DOHH2 (cell line): Measurements from ENCODE around the gene REXO2.

Experiments used
- CTCF ChIP-seq: fragments of 200-600 bp; sonication (generic); IDR thresholded peaks from one replicate; pipeline ENCODE4 v1.5.1; 2014; ENCODE audit warnings: antibody characterized with exemption, mild to moderate bottlenecking, low read depth, low read length; ENCODE audit not compliant: poor library complexity, severe bottlenecking
- EZH2phosphoT487 ChIP-seq: fragments of 200-600 bp; sonication (generic); IDR thresholded peaks from 2 replicates; pipeline ENCODE4 v1.6.1; 2017; ENCODE audit warnings: borderline replicate concordance, mild to moderate bottlenecking, antibody characterized with exemption, low read length, moderate library complexity, mixed read lengths

DNA sequence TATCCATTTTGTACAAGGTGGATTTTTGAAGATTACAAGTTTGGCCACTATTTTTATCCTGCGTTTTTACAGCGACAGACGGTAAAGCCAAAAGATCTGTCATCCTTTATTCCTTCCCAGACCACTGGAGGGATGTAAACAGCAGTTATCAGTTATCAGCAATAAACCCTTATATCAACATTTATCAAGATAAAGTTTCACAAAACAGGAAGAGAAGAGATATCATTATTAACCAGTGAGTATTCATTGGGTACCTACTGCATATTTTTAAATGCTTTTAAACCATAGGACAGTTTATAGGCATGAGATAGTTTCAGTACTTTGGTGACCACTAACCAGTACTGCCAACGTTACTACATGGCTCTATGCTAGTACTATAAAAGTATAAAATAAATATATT is 5.9 kb upstream of the REXO2 start:
- no peak for TF ChIP-seq CTCF
- TF ChIP-seq EZH2phosphoT487: no peak
